Stimulated activated CD4-positive, alpha-beta T cell treated with anti-CD3 and anti-CD28 coated beads, TNF-alpha, amount 100 ng/mL, for 4 hours (primary cell): ENCODE results near the gene BACH2.
"Not testable (repeated sequence)": the region's sequence is repeated elsewhere in the genome, so short reads cannot be mapped to it uniquely, and the experiment has no call there.

ENCODE experiments used
- DNase-seq, 3 experiments: peaks; one replicate each; pipeline ENCODE4 v3.0.0-alpha.2; 2020; ENCODE audit warnings: low read depth in 3 of 3

BACH2 gene

GRCh38 chr6:90184334-90185298 is 112.0 kb downstream of the BACH2 start:
- no peak for DNase-seq

GRCh38 chr6:90183587-90184333 is 112.9 kb downstream of the BACH2 start:
- DNase-seq = no peak

GRCh38 chr6:90180526-90180925 is 116.1 kb downstream of the BACH2 start:
- DNase-seq = no peak

GRCh38 chr6:90179190-90180169 is 117.2 kb downstream of the BACH2 start:
- DNase-seq = no peak

GRCh38 chr6:90178384-90178855 is 118.2 kb downstream of the BACH2 start:
- no peak for DNase-seq

GRCh38 chr6:90177544-90178383 is 118.9 kb downstream of the BACH2 start:
- DNase-seq = no peak

- DNase-seq = peak in 2 of 3 experiments; percentile 31 to 40
Observed at GRCh38 chr6:90175627-90176538, 120.8 kb downstream of the BACH2 start.

- DNase-seq = no peak
Observed at GRCh38 chr6:90173262-90173925, 123.2 kb downstream of the BACH2 start.

- DNase-seq = no peak
Observed at GRCh38 chr6:90170601-90171000, 126.0 kb downstream of the BACH2 start.

- no peak for DNase-seq
Observed at GRCh38 chr6:90169374-90169773, 127.3 kb downstream of the BACH2 start.

- DNase-seq = no peak
Observed at GRCh38 chr6:90168693-90169131, 127.9 kb downstream of the BACH2 start.

GRCh38 chr6:90167514-90168379 is 128.9 kb downstream of the BACH2 start:
- DNase-seq = no peak

GRCh38 chr6:90166155-90166924 is 130.3 kb downstream of the BACH2 start:
- DNase-seq = not testable (repeated sequence)

- DNase-seq = no peak
Observed at GRCh38 chr6:90162648-90163387, 133.8 kb downstream of the BACH2 start.

GRCh38 chr6:90160013-90160412 is 136.6 kb downstream of the BACH2 start:
- no peak for DNase-seq

GRCh38 chr6:90159452-90159851 is 137.2 kb downstream of the BACH2 start:
- no peak for DNase-seq
